DND-41 (cell line): Measurements from ENCODE around the gene RITA1.

Source experiments
- ATAC-seq: fragments of 200-7000 bp; cut with Tn5 transposase; 3 replicates; pipeline ENCODE4 v1.9.1; 2021; ENCODE audit warnings: low read depth; ENCODE audit not compliant: insufficient read depth
- DNase-seq: peaks from one replicate; pipeline ENCODE4 v3.0.0-alpha.2; 2020
- H2AFZ ChIP-seq: 2 replicates; pipeline ENCODE4 v1.6.0; 2012; ENCODE audit warnings: low read depth, low read length
- H3K27ac ChIP-seq: 2 replicates; pipeline ENCODE4 v1.5.1; 2012; ENCODE audit warnings: low read length, inconsistent platforms
- H3K27me3 ChIP-seq: fragments of 200-600 bp; sonication (generic); 2 replicates; pipeline ENCODE4 v1.6.0; 2012; ENCODE audit warnings: low read length, mild to moderate bottlenecking, inconsistent platforms; ENCODE audit not compliant: insufficient read depth, poor library complexity
- H3K36me3 ChIP-seq: 2 replicates; pipeline ENCODE4 v1.5.1; 2012; ENCODE audit warnings: low read length, inconsistent platforms; ENCODE audit not compliant: insufficient read depth
- H3K4me1 ChIP-seq: 2 replicates; pipeline ENCODE4 v1.5.1; 2012; ENCODE audit warnings: mild to moderate bottlenecking, low read length; ENCODE audit not compliant: insufficient read depth
- H3K4me2 ChIP-seq: 2 replicates; pipeline ENCODE4 v1.6.0; 2012; ENCODE audit warnings: mild to moderate bottlenecking, moderate library complexity, low read length, inconsistent platforms; ENCODE audit not compliant: insufficient read depth
- H3K4me3 ChIP-seq, 2 experiments: fragments of 200-600 bp in 1 of 2; shearing (Covaris generic) in 1 of 2; 2 replicates each; pipeline ENCODE4 v1.5.1; 2012 to 2016; ENCODE audit warnings: inconsistent platforms in 2 of 2, low read length in 2 of 2, mild to moderate bottlenecking in 2 of 2, low read depth in 1 of 2, moderate library complexity in 1 of 2
- H3K79me2 ChIP-seq: 2 replicates; pipeline ENCODE4 v1.6.0; 2012; ENCODE audit warnings: low read length, inconsistent platforms; ENCODE audit not compliant: insufficient read depth
- H3K9ac ChIP-seq: 2 replicates; pipeline ENCODE4 v1.6.0; 2012; ENCODE audit warnings: low read depth, mild to moderate bottlenecking, inconsistent platforms, low read length, moderate library complexity
- H3K9me3 ChIP-seq: 2 replicates; pipeline ENCODE4 v1.5.1; 2012; ENCODE audit warnings: low read length, moderate library complexity, mild to moderate bottlenecking, inconsistent platforms; ENCODE audit not compliant: insufficient read depth, severe bottlenecking
- H4K20me1 ChIP-seq: 2 replicates; pipeline ENCODE4 v1.6.0; 2012; ENCODE audit warnings: low read length; ENCODE audit not compliant: insufficient read depth
- CTCF ChIP-seq: IDR thresholded peaks from 2 replicates; pipeline ENCODE4 v1.5.1; 2012; ENCODE audit warnings: borderline replicate concordance, low read length, moderate library complexity, mild to moderate bottlenecking; ENCODE audit not compliant: poor library complexity, severe bottlenecking; ENCODE audit errors: extremely low read depth
- EZH2 ChIP-seq: IDR thresholded peaks from 3 replicates; pipeline ENCODE4 v1.6.1; 2012; ENCODE audit warnings: borderline replicate concordance, low read depth, mild to moderate bottlenecking, moderate library complexity, low read length, inconsistent platforms; ENCODE audit not compliant: severe bottlenecking

RITA1 gene

DNA sequence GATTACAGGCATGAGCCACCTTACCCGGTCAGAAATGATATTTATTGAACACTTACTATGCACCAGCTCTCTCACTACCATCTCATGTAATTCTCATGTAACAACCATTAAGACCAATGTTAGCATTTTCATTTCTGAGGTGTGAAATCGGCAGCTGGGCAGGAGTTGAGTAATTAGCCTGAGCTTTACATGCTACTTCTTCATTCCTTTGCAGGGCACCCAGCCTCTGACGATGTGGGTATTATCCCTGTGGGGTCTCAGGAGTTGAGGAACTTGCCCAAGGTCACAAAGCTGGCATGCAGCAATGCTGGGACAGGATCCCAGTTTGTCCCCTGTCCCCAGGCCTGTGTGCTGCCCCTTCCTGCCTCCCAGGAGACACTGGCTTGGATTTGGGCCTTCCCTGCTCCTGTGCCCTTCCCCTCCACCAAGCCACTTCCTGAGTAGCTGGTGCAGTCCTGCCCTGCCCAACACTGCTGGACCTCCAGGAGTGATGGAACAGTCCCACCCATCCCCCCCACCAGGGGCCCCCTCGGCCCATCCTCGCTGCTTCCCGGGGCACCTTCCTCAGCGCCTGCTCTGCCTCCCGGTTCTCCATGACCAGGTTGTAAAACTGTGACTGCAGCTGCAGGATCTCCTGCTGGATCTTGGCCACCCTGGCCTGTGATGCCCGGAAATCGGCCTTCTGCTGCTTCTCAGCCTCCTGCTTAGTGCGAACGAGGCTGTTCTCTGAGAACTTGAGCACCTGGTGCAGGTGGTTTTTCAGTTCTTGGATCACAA is 14.7 kb downstream of the RITA1 start:
- no peak overlapping the region for H3K4me3 ChIP-seq
- DNase-seq (no peak), ATAC-seq (no peak)
- no peaks in the 10 kb centered on the region for H3K9me3 ChIP-seq
- no peaks in the 10 kb centered on the region for H3K79me2 ChIP-seq
- peak overlapping the region; percentile 31; the same call in 1 of the 2 replicates for H3K27ac ChIP-seq
- no peak for TF ChIP-seq CTCF
- H4K20me1 ChIP-seq = no peaks in the 10 kb centered on the region
- H2AFZ ChIP-seq = no peak overlapping the region
- no peaks in the 10 kb centered on the region for H3K27me3 ChIP-seq
- H3K4me1 ChIP-seq = peaks cover 6% of the 10 kb centered on the region
- H3K36me3 ChIP-seq = no peaks in the 10 kb centered on the region
- no peak overlapping the region for H3K4me2 ChIP-seq
- H3K9ac ChIP-seq = no peak overlapping the region

- TF ChIP-seq CTCF = no peak
- TF ChIP-seq EZH2 = no peak
- Histone ChIP-seq H4K20me1 (no peaks in the 10 kb centered on the region), H3K4me1 (peaks cover 9% of the 10 kb centered on the region), H3K27ac (peak overlapping the region; percentile 35; the same call in 1 of the 2 replicates), H3K9ac (no peak overlapping the region), H2AFZ (no peak overlapping the region), H3K36me3 (no peaks in the 10 kb centered on the region), H3K27me3 (no peaks in the 10 kb centered on the region), H3K4me2 (no peak overlapping the region), H3K4me3 (no peak overlapping the region), H3K9me3 (no peaks in the 10 kb centered on the region), H3K79me2 (no peaks in the 10 kb centered on the region)
- no peak for ATAC-seq
- DNase-seq = no peak
Measured at GRCh38 chr12:113201187-113202177, 16.0 kb downstream of the RITA1 start.

GRCh38 chr12:113202300-113203075 is 17.0 kb downstream of the RITA1 start:
- Histone ChIP-seq H2AFZ (no peak overlapping the region), H3K4me1 (peaks cover 19% of the 10 kb centered on the region), H3K9ac (no peak overlapping the region), H3K79me2 (no peaks in the 10 kb centered on the region), H4K20me1 (no peaks in the 10 kb centered on the region), H3K36me3 (no peaks in the 10 kb centered on the region), H3K27me3 (no peaks in the 10 kb centered on the region), H3K9me3 (no peaks in the 10 kb centered on the region), H3K4me2 (no peak overlapping the region), H3K4me3 (no peak overlapping the region), H3K27ac (no peak overlapping the region; the same call in 1 of the 2 replicates)
- TF ChIP-seq EZH2 (no peak), CTCF (no peak)
- ATAC-seq = no peak
- no peak for DNase-seq
